Smooth muscle cell (in vitro differentiated cells): ENCODE measurements around the gene ARL4C. TPM values are rescaled to one million over a fixed set of nuclear protein-coding genes. Genes with fewer than 3 reads are reported as not detected.

Experiments
- DNase-seq: peaks from one replicate; lab custom pipeline; 2025; ENCODE audit not compliant: unreplicated experiment; lab: John Stamatoyannopoulos, UW
- H2AFZ ChIP-seq: fragments of 200-600 bp; sonication (generic); 2 replicates; pipeline ENCODE4 v1.6.0; 2016; ENCODE audit warnings: antibody characterized with exemption, low read depth, mild to moderate bottlenecking
- H3F3A ChIP-seq: fragments of 200-600 bp; sonication (generic); 2 replicates; pipeline ENCODE4 v1.6.0; 2017; ENCODE audit warnings: antibody characterized with exemption, low read depth
- H3K27ac ChIP-seq: fragments of 200-600 bp; sonication (generic); 2 replicates; pipeline ENCODE4 v1.5.1; 2016; ENCODE audit warnings: low read depth, mild to moderate bottlenecking
- H3K27me3 ChIP-seq: fragments of 200-600 bp; sonication (generic); 2 replicates; pipeline ENCODE4 v1.6.1; 2016; ENCODE audit warnings: low read depth, mild to moderate bottlenecking
- H3K36me3 ChIP-seq: fragments of 200-600 bp; sonication (generic); 2 replicates; pipeline ENCODE4 v1.5.1; 2016; ENCODE audit warnings: low read depth
- H3K4me1 ChIP-seq: fragments of 200-600 bp; sonication (generic); 2 replicates; pipeline ENCODE4 v1.5.1; 2016; ENCODE audit warnings: low read depth
- H3K4me2 ChIP-seq: fragments of 200-600 bp; sonication (generic); 2 replicates; pipeline ENCODE4 v1.6.0; 2016; ENCODE audit warnings: mild to moderate bottlenecking
- H3K4me3 ChIP-seq: fragments of 200-600 bp; sonication (generic); 2 replicates; pipeline ENCODE4 v1.5.1; 2016; ENCODE audit warnings: mild to moderate bottlenecking
- H3K79me2 ChIP-seq: fragments of 200-600 bp; sonication (generic); 2 replicates; pipeline ENCODE4 v1.6.0; 2016; ENCODE audit warnings: low read depth, mild to moderate bottlenecking
- H3K9ac ChIP-seq: fragments of 200-600 bp; sonication (generic); 2 replicates; pipeline ENCODE4 v1.6.0; 2016; ENCODE audit warnings: low read depth
- H3K9me3 ChIP-seq: fragments of 200-600 bp; sonication (generic); replicated peaks from 2 replicates; pipeline ENCODE4 v1.5.1; 2016; ENCODE audit warnings: low read depth
- H4K20me1 ChIP-seq: fragments of 200-600 bp; sonication (generic); 2 replicates; pipeline ENCODE4 v1.6.0; 2016; ENCODE audit warnings: low read depth
- CTCF ChIP-seq: fragments of 200-600 bp; sonication (generic); IDR thresholded peaks from 2 replicates; pipeline ENCODE4 v1.5.1; 2017; ENCODE audit warnings: borderline replicate concordance, mild to moderate bottlenecking, antibody characterized with exemption; ENCODE audit not compliant: insufficient read depth, poor library complexity, severe bottlenecking
- WGBS: methylation state at CpG from one replicate; pipeline ENCODE4 v1.1.7; 2016; ENCODE audit warnings: low lambda C conversion rate; 5-methylcytosine and 5-hydroxymethylcytosine counted together
- polyA plus RNA-seq: library from polyadenylated mRNA; unstranded; fragments of >200 nt; fragmentation: Nextera tagmentation; extraction: Ambion mirVana; gene quantifications from 2 replicates; pipeline ENCODE4 v1.2.1, GENCODE V29; 2016
- total RNA-seq: library from RNA; depleted of rRNA; stranded (reverse); fragments of >200 nt; gene quantifications from 2 replicates; pipeline ENCODE4 v1.2.3, GENCODE V29; 2014

The ARL4C gene
- total and polyA plus RNA-seq, 2 experiments from 2014 or later = 8.0 to 9.5 TPM

GRCh38 chr2:234469972-234470371, 26.9 kb downstream of the ARL4C start:
- Histone ChIP-seq H3F3A (peaks cover 18% of the 10 kb centered on the region), H3K27ac (peak overlapping the region; percentile 74), H3K36me3 (no peaks in the 10 kb centered on the region), H2AFZ (no peak overlapping the region), H3K9ac (no peak overlapping the region), H3K79me2 (no peaks in the 10 kb centered on the region), H3K9me3 (no peaks in the 10 kb centered on the region), H3K27me3 (no peaks in the 10 kb centered on the region), H3K4me3 (no peak overlapping the region), H3K4me2 (peak overlapping the region; percentile 20), H3K4me1 (no peaks in the 10 kb centered on the region), H4K20me1 (no peaks in the 10 kb centered on the region)
- TF ChIP-seq CTCF = no peak
- WGBS = 75% methylated on average over 4 of the region's 4 CpGs
- no peak for DNase-seq

GRCh38 chr2:234469251-234469845, 27.5 kb downstream of the ARL4C start:
- H3K79me2 ChIP-seq = no peaks in the 10 kb centered on the region

GRCh38 chr2:234468503-234468902, 28.4 kb downstream of the ARL4C start:
- Histone ChIP-seq H3F3A (peaks cover 18% of the 10 kb centered on the region), H3K4me2 (peak overlapping the region; percentile 4), H3K9me3 (no peaks in the 10 kb centered on the region), H3K4me1 (no peaks in the 10 kb centered on the region), H3K36me3 (no peaks in the 10 kb centered on the region), H4K20me1 (no peaks in the 10 kb centered on the region), H3K4me3 (no peak overlapping the region), H2AFZ (no peak overlapping the region), H3K9ac (no peak overlapping the region), H3K27ac (peak overlapping the region; percentile 74), H3K27me3 (no peaks in the 10 kb centered on the region), H3K79me2 (no peaks in the 10 kb centered on the region)
- no peak for DNase-seq
- 75% methylated on average over 5 of the region's 5 CpGs for WGBS
- TF ChIP-seq CTCF = no peak

More at GRCh38 chr2:234469251-234469845, 27.5 kb downstream of the ARL4C start:
- Histone ChIP-seq H3K4me1 (no peaks in the 10 kb centered on the region), H3K9me3 (no peaks in the 10 kb centered on the region), H3K27ac (peak overlapping the region; percentile 74), H3K4me3 (no peak overlapping the region), H3K4me2 (peak overlapping the region; percentile 20), H3K9ac (no peak overlapping the region), H4K20me1 (no peaks in the 10 kb centered on the region), H3F3A (peaks cover 18% of the 10 kb centered on the region), H3K36me3 (no peaks in the 10 kb centered on the region), H3K27me3 (no peaks in the 10 kb centered on the region), H2AFZ (no peak overlapping the region)
- 66% methylated on average over 7 of the region's 7 CpGs for WGBS
- no peak for TF ChIP-seq CTCF
- DNase-seq = no peak

GRCh38 chr2:234467289-234467688, 29.6 kb downstream of the ARL4C start:
- no peaks in the 10 kb centered on the region for H3K36me3 ChIP-seq
- H3K4me1 ChIP-seq = no peaks in the 10 kb centered on the region
- H3K79me2 ChIP-seq = no peaks in the 10 kb centered on the region
- no peaks in the 10 kb centered on the region for H3K9me3 ChIP-seq
- no peak for TF ChIP-seq CTCF
- H3K27me3 ChIP-seq = no peaks in the 10 kb centered on the region
- H3K27ac ChIP-seq = peak overlapping the region; percentile 59
- H3K4me3 ChIP-seq = no peak overlapping the region
- 38% methylated on average over 4 of the region's 4 CpGs for WGBS
- no peak overlapping the region for H2AFZ ChIP-seq
- H3K9ac ChIP-seq = no peak overlapping the region
- DNase-seq = no peak
- H3F3A ChIP-seq = peaks cover 18% of the 10 kb centered on the region
- no peak overlapping the region for H3K4me2 ChIP-seq
- no peaks in the 10 kb centered on the region for H4K20me1 ChIP-seq
